OCI-M1 (cell line): Measurements from ENCODE around the gene B3GAT1.

Experiments
- DNase-seq: peaks from one replicate; lab custom pipeline; 2025; lab: John Stamatoyannopoulos, UW

The B3GAT1 gene

GRCh38 chr11:134333312-134333711, 78.7 kb downstream of the B3GAT1 start:
- no peak for DNase-seq

GRCh38 chr11:134332782-134333181, 79.3 kb downstream of the B3GAT1 start:
- no peak for DNase-seq

- no peak for DNase-seq
Observed at GRCh38 chr11:134332189-134332631, 79.8 kb downstream of the B3GAT1 start.

GRCh38 chr11:134331354-134332188, 80.5 kb downstream of the B3GAT1 start, which contains the start of gene GLB1L2:
Gene GLB1L2, plus strand, starts transcription at chr11:134331988. Its CDS starts 74 bp downstream, at chr11:134332062.
- DNase-seq, result peak; percentile 65

GRCh38 chr11:134330611-134331353, 81.3 kb downstream of the B3GAT1 start:
- DNase-seq, result no peak
